ENCODE data around the gene FBXO28. TPM values are rescaled to one million over a fixed set of nuclear protein-coding genes. Genes with fewer than 3 reads are reported as not detected.
"Not testable (repeated sequence)": the region's sequence is repeated elsewhere in the genome, so short reads cannot be mapped to it uniquely, and the experiment has no call there.

The FBXO28 gene
- polyA plus RNA-seq, 12 donors: 12.3 to 23.5 (median 20.1) TPM; not detected in 1

- peak; percentile 76 for DNase-seq
These were observed 69.1 kb downstream of the FBXO28 start, which contains the start of gene DEGS1 for GRCh38 chr1:224182866-224183590. Gene DEGS1, plus strand, starts transcription at chr1:224183240. Its CDS starts 97 bp downstream, at chr1:224183337.

GRCh38 chr1:224183591-224184312 lies 69.8 kb downstream of the FBXO28 start:
- DNase-seq: peak; percentile 66

- no peak for DNase-seq
These were observed 71.3 kb downstream of the FBXO28 start for GRCh38 chr1:224185208-224185607.

- no peak for DNase-seq
These were observed 74.4 kb downstream of the FBXO28 start for GRCh38 chr1:224188286-224188685.

GRCh38 chr1:224189561-224189960 lies 75.7 kb downstream of the FBXO28 start:
- DNase-seq: no peak

- DNase-seq: no peak
These were observed 78.3 kb downstream of the FBXO28 start for GRCh38 chr1:224192082-224192788.

GRCh38 chr1:224193319-224193966 lies 79.5 kb downstream of the FBXO28 start:
- DNase-seq: no peak

GRCh38 chr1:224196813-224197600 lies 83.1 kb downstream of the FBXO28 start:
- no peak for DNase-seq

GRCh38 chr1:224198572-224198971 lies 84.7 kb downstream of the FBXO28 start:
- no peak for DNase-seq

GRCh38 chr1:224199679-224200078 lies 85.8 kb downstream of the FBXO28 start:
- no peak for DNase-seq

- no peak for DNase-seq
These were observed 87.5 kb downstream of the FBXO28 start for GRCh38 chr1:224201383-224201782.

GRCh38 chr1:224201853-224202252 lies 87.9 kb downstream of the FBXO28 start:
- no peak for DNase-seq

GRCh38 chr1:224203243-224204016 lies 89.5 kb downstream of the FBXO28 start:
- DNase-seq: no peak

- no peak for DNase-seq
These were observed 91.5 kb downstream of the FBXO28 start for GRCh38 chr1:224205438-224205840.

- not testable (repeated sequence) for DNase-seq
These were observed 92.1 kb downstream of the FBXO28 start for GRCh38 chr1:224205931-224206538.

GRCh38 chr1:224211206-224211962 lies 97.5 kb downstream of the FBXO28 start:
- DNase-seq: peak; percentile 60
